ENCODE results near the gene ADAMTS2.

ADAMTS2 gene

DNA sequence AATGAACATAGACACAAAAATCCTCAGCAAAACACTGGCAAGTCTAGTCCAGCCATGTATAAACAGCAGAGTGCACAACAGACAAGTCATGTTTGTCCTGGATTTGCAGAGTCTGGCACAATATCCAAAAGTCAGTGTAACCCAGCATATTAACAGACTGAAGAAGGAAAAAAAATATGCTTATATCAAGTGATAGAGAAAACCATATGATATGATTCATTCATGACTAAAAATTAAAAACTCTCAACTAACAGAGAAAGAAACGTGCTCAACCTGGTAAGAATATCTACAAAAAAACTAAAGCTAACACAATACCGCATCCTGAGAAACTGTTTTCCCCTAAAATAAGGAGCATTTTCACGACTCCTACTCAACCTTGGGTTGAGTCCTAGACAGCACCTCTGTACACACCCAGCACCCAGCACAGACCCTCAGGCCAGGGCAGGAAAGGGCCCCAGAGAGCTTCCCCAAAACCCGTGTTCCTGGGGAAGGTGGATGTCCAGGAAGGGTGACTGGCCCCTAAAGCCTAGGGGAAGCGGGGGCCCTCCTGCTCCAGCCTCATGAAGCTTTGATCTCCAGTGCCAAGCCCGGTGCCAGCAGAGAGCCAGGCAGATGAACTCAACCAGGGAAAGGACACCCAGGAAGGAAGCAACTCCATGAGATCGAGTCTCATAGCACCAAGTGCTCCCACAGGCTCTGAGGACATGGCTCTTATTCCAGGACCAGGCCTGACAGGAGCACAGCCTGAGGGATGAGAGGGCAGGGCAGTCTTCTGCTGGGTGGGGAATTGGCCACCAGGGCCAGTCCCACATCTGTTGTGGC is 38.9 kb downstream of the ADAMTS2 start:
- no peak overlapping the region for H3K4me3 ChIP-seq (ENCODE audit: low read depth, low read length)
- H3K79me1 ChIP-seq (ENCODE audit: low read length), result no peaks in the 10 kb centered on the region
- no peak overlapping the region for H3K9ac ChIP-seq (ENCODE audit: low read length)
- no peak overlapping the region for H3K27ac ChIP-seq (ENCODE audit: low read depth, low read length)
- no peak overlapping the region for H4K91ac ChIP-seq (ENCODE audit: low read depth, low read length)
- H3K23ac ChIP-seq (ENCODE audit: low read length), result no peak overlapping the region
- no CpG with 5 or more reads among the region's 7 CpGs for WGBS (ENCODE audit: extremely low coverage, insufficient coverage, insufficient read length)
- no peak for DNase-seq
- no peak overlapping the region for H2AK5ac ChIP-seq (ENCODE audit: low read length)
- H3K18ac ChIP-seq (ENCODE audit: low read length), result no peak overlapping the region
- no peak overlapping the region for H2AFZ ChIP-seq (ENCODE audit: insufficient read depth, low read length, poor library complexity)
- H3K4me1 ChIP-seq (ENCODE audit: control insufficient read depth in 1 of 2, insufficient read depth in 2 of 2, low read length in 2 of 2), result peaks cover 11 to 16% of the 10 kb centered on the region in 2 experiments
- no peak overlapping the region for H4K8ac ChIP-seq (ENCODE audit: low read depth, low read length)
- no peak overlapping the region for H3K14ac ChIP-seq (ENCODE audit: low read length)
- H2BK12ac ChIP-seq (ENCODE audit: low read length), result no peak overlapping the region
- H3K4me2 ChIP-seq (ENCODE audit: low read length), result no peak overlapping the region
- no peaks in the 10 kb centered on the region for H3K9me3 ChIP-seq (ENCODE audit: insufficient read depth, low read depth, low read length)
- H3K36me3 ChIP-seq (ENCODE audit: control insufficient read depth in 1 of 2, insufficient read depth in 2 of 2, low read length in 2 of 2), result peaks cover 0 to 5% of the 10 kb centered on the region in 2 experiments
- no peaks in the 10 kb centered on the region for H3K27me3 ChIP-seq (ENCODE audit: insufficient read depth, low read length)
- H3K79me2 ChIP-seq (ENCODE audit: control insufficient read depth, insufficient read depth, low read length, poor library complexity), result no peaks in the 10 kb centered on the region
- H2BK120ac ChIP-seq (ENCODE audit: insufficient read depth, low read length, poor library complexity), result no peak overlapping the region
- H3K4ac ChIP-seq (ENCODE audit: low read depth, low read length), result no peak overlapping the region
- no peak overlapping the region for H2BK5ac ChIP-seq (ENCODE audit: low read depth, low read length, poor library complexity)
- H4K12ac ChIP-seq (ENCODE audit: low read depth, low read length), result no peak overlapping the region

DNA sequence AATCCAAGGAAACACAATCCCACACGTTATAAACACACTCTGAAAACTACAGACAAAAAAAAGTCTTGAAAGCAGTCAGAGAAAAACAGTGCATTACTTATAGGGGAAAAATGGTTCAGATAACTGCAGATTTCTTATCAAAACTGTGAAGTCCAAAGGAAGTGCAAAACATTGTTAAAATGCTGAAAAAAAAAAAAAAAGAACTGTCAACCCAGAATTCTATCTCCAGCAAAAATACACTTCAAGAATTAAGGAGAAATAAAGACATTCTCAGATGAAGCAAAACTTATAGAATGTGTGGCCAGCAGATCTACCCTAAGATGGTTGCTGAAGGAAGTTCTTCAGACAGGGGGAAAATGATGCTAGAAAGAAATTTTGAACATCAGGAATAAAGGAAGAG is 40.4 kb downstream of the ADAMTS2 start:
- Histone ChIP-seq H3K27ac (ENCODE audit: low read depth, low read length) (no peak overlapping the region), H3K4me2 (ENCODE audit: low read length) (no peak overlapping the region), H2AFZ (ENCODE audit: insufficient read depth, low read length, poor library complexity) (no peak overlapping the region), H2AK5ac (ENCODE audit: low read length) (no peak overlapping the region), H4K8ac (ENCODE audit: low read depth, low read length) (no peak overlapping the region), H2BK120ac (ENCODE audit: insufficient read depth, low read length, poor library complexity) (no peak overlapping the region), H3K18ac (ENCODE audit: low read length) (no peak overlapping the region), H3K9ac (ENCODE audit: low read length) (no peak overlapping the region), H3K79me1 (ENCODE audit: low read length) (no peaks in the 10 kb centered on the region), H3K4ac (ENCODE audit: low read depth, low read length) (no peak overlapping the region), H2BK12ac (ENCODE audit: low read length) (no peak overlapping the region), H3K23ac (ENCODE audit: low read length) (no peak overlapping the region), H3K9me3 (ENCODE audit: insufficient read depth, low read depth, low read length) (no peaks in the 10 kb centered on the region), H4K91ac (ENCODE audit: low read depth, low read length) (no peak overlapping the region), H3K27me3 (ENCODE audit: insufficient read depth, low read length) (no peaks in the 10 kb centered on the region), H3K36me3 (ENCODE audit: control insufficient read depth in 1 of 2, insufficient read depth in 2 of 2, low read length in 2 of 2) (peaks cover 0 to 5% of the 10 kb centered on the region in 2 experiments), H3K4me3 (ENCODE audit: low read depth, low read length) (no peak overlapping the region), H3K79me2 (ENCODE audit: control insufficient read depth, insufficient read depth, low read length, poor library complexity) (no peaks in the 10 kb centered on the region), H3K14ac (ENCODE audit: low read length) (no peak overlapping the region), H3K4me1 (ENCODE audit: control insufficient read depth in 1 of 2, insufficient read depth in 2 of 2, low read length in 2 of 2) (peaks cover 12 to 19% of the 10 kb centered on the region in 2 experiments), H4K12ac (ENCODE audit: low read depth, low read length) (no peak overlapping the region), H2BK5ac (ENCODE audit: low read depth, low read length, poor library complexity) (no peak overlapping the region)
- DNase-seq, result no peak
- no CpG with 5 or more reads among the region's 1 CpG for WGBS (ENCODE audit: extremely low coverage, insufficient coverage, insufficient read length)

DNA sequence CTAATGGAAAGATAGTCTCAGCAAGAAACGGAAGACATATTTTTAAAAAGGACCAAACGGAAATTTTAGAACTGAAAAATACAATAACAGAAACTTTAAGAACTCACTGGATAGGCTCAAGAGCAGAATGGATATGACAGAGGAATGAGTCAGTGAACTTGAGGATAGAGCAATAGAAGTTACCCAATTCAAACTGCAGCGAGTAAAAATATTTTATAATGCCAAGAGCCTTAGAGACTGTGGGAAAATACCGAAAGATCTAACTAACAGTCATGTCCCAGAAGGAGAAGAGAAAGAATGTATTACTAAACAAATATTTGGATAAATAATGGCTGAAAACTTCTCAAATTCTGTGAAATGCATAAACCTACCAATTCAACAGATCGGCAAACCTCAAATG is 40.8 kb downstream of the ADAMTS2 start:
- no peak overlapping the region for H3K23ac ChIP-seq (ENCODE audit: low read length)
- no peaks in the 10 kb centered on the region for H3K27me3 ChIP-seq (ENCODE audit: insufficient read depth, low read length)
- H3K36me3 ChIP-seq (ENCODE audit: control insufficient read depth in 1 of 2, insufficient read depth in 2 of 2, low read length in 2 of 2), result peaks cover 0 to 5% of the 10 kb centered on the region in 2 experiments
- H3K9ac ChIP-seq (ENCODE audit: low read length), result no peak overlapping the region
- no peak overlapping the region for H2AK5ac ChIP-seq (ENCODE audit: low read length)
- no peaks in the 10 kb centered on the region for H3K79me1 ChIP-seq (ENCODE audit: low read length)
- H4K8ac ChIP-seq (ENCODE audit: low read depth, low read length), result no peak overlapping the region
- H4K91ac ChIP-seq (ENCODE audit: low read depth, low read length), result no peak overlapping the region
- no CpG with 5 or more reads among the region's 5 CpGs for WGBS (ENCODE audit: extremely low coverage, insufficient coverage, insufficient read length)
- no peak overlapping the region for H3K14ac ChIP-seq (ENCODE audit: low read length)
- DNase-seq, result no peak
- H3K9me3 ChIP-seq (ENCODE audit: insufficient read depth, low read depth, low read length), result peaks cover 1% of the 10 kb centered on the region
- no peak overlapping the region for H3K27ac ChIP-seq (ENCODE audit: low read depth, low read length)
- H2BK120ac ChIP-seq (ENCODE audit: insufficient read depth, low read length, poor library complexity), result no peak overlapping the region
- H3K4me1 ChIP-seq (ENCODE audit: control insufficient read depth in 1 of 2, insufficient read depth in 2 of 2, low read length in 2 of 2), result peaks cover 12 to 19% of the 10 kb centered on the region in 2 experiments
- no peak overlapping the region for H3K4ac ChIP-seq (ENCODE audit: low read depth, low read length)
- no peak overlapping the region for H3K18ac ChIP-seq (ENCODE audit: low read length)
- no peak overlapping the region for H3K4me3 ChIP-seq (ENCODE audit: low read depth, low read length)
- H2BK5ac ChIP-seq (ENCODE audit: low read depth, low read length, poor library complexity), result no peak overlapping the region
- H2AFZ ChIP-seq (ENCODE audit: insufficient read depth, low read length, poor library complexity), result no peak overlapping the region
- H2BK12ac ChIP-seq (ENCODE audit: low read length), result no peak overlapping the region
- H3K4me2 ChIP-seq (ENCODE audit: low read length), result no peak overlapping the region
- H4K12ac ChIP-seq (ENCODE audit: low read depth, low read length), result no peak overlapping the region
- H3K79me2 ChIP-seq (ENCODE audit: control insufficient read depth, insufficient read depth, low read length, poor library complexity), result no peaks in the 10 kb centered on the region

DNA sequence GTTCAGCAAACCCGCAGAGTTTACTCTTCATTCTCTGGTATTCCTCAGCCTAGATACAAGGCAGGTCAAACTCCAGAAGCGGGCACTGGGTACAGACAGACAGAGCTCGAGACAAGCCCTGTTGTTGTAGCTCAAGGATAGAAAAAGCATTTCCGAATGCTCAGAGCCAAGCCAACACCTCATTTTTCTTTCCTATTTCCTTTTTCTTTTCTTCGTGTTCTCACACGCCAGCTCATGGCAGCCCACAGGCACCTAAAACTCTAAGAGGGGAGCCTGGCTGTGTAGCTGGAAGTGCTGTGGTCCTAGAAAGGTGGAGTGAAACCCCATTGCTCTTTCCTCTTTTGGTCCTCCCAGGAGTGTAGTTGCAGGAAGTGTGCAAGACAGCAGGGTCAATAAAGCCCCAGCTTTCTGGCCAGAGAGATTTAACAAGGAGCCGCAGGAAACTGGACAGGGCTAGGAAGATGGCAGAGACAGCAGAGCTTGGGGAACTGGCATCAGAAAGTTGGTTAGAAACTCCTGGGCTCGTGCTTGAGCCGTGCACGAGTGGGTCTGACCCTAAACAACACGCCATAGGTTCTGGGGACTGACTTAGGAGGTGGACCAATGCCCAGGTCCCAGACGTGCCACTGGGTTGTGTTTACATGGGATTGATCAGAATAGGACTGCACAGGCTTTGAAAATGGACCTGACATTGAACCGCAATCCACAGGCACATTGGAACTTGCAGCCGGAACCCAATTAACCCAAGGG is 41.6 kb downstream of the ADAMTS2 start:
- no peak overlapping the region for H3K9ac ChIP-seq (ENCODE audit: low read length)
- no peak overlapping the region for H3K4me2 ChIP-seq (ENCODE audit: low read length)
- H3K27ac ChIP-seq (ENCODE audit: low read depth, low read length), result no peak overlapping the region
- H4K8ac ChIP-seq (ENCODE audit: low read depth, low read length), result no peak overlapping the region
- H3K27me3 ChIP-seq (ENCODE audit: insufficient read depth, low read length), result no peaks in the 10 kb centered on the region
- no peak overlapping the region for H2BK12ac ChIP-seq (ENCODE audit: low read length)
- no peak overlapping the region for H3K4ac ChIP-seq (ENCODE audit: low read depth, low read length)
- H3K36me3 ChIP-seq (ENCODE audit: control insufficient read depth in 1 of 2, insufficient read depth in 2 of 2, low read length in 2 of 2), result peaks cover 0 to 5% of the 10 kb centered on the region in 2 experiments
- H3K14ac ChIP-seq (ENCODE audit: low read length), result no peak overlapping the region
- H3K79me1 ChIP-seq (ENCODE audit: low read length), result no peaks in the 10 kb centered on the region
- no CpG with 5 or more reads among the region's 14 CpGs for WGBS (ENCODE audit: extremely low coverage, insufficient coverage, insufficient read length)
- no peak overlapping the region for H2BK5ac ChIP-seq (ENCODE audit: low read depth, low read length, poor library complexity)
- H3K23ac ChIP-seq (ENCODE audit: low read length), result no peak overlapping the region
- no peak for DNase-seq
- no peak overlapping the region for H2AFZ ChIP-seq (ENCODE audit: insufficient read depth, low read length, poor library complexity)
- H4K91ac ChIP-seq (ENCODE audit: low read depth, low read length), result no peak overlapping the region
- no peak overlapping the region for H2AK5ac ChIP-seq (ENCODE audit: low read length)
- H3K18ac ChIP-seq (ENCODE audit: low read length), result no peak overlapping the region
- H2BK120ac ChIP-seq (ENCODE audit: insufficient read depth, low read length, poor library complexity), result no peak overlapping the region
- H3K4me1 ChIP-seq (ENCODE audit: control insufficient read depth in 1 of 2, insufficient read depth in 2 of 2, low read length in 2 of 2), result peaks cover 12 to 19% of the 10 kb centered on the region in 2 experiments
- no peak overlapping the region for H3K4me3 ChIP-seq (ENCODE audit: low read depth, low read length)
- H3K79me2 ChIP-seq (ENCODE audit: control insufficient read depth, insufficient read depth, low read length, poor library complexity), result no peaks in the 10 kb centered on the region
- H3K9me3 ChIP-seq (ENCODE audit: insufficient read depth, low read depth, low read length), result peaks cover 2% of the 10 kb centered on the region
- no peak overlapping the region for H4K12ac ChIP-seq (ENCODE audit: low read depth, low read length)
